Dedifferentiated amniotic fluid mesenchymal stem cell (primary cell): ENCODE results near the gene CDC20B.
"Not testable (repeated sequence)": the region's sequence is repeated elsewhere in the genome, so short reads cannot be mapped to it uniquely, and the experiment has no call there.

Source experiments
- DNase-seq: peaks from one replicate; pipeline ENCODE4 v3.0.0-alpha.2; 2016; ENCODE audit errors: extremely low spot score

Gene CDC20B

DNA sequence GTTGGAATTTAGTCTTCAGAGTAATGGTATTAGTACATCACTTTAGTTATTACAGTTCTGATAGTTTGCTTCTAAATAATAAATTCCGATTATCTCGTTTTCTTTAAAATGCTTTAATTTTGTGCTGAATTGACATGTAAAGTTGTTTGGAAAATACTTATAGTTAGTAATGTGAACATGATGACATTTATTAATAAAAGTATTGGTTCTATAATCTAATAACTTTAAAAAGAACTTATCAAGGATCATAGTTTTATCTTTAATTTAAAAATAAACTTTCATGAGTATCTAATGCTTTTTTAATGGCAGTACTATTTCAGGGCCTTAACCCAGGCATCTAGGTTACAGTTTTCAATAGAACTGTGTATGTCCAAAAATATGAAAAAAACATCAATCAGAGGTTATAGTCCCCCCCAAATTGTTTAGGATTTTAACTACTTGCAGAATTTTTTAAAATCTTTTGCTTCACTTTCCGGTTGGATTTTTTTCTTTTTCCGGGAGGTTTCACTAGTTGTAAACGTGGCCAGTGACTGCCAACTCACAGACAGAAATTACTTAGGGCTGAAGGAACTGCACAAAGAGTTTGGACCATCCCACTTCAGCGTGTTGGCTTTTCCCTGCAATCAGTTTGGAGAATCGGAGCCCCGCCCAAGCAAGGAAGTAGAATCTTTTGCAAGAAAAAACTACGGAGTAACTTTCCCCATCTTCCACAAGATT lies 12.3 kb downstream of the CDC20B start:
- DNase-seq = peak; percentile 98

DNA sequence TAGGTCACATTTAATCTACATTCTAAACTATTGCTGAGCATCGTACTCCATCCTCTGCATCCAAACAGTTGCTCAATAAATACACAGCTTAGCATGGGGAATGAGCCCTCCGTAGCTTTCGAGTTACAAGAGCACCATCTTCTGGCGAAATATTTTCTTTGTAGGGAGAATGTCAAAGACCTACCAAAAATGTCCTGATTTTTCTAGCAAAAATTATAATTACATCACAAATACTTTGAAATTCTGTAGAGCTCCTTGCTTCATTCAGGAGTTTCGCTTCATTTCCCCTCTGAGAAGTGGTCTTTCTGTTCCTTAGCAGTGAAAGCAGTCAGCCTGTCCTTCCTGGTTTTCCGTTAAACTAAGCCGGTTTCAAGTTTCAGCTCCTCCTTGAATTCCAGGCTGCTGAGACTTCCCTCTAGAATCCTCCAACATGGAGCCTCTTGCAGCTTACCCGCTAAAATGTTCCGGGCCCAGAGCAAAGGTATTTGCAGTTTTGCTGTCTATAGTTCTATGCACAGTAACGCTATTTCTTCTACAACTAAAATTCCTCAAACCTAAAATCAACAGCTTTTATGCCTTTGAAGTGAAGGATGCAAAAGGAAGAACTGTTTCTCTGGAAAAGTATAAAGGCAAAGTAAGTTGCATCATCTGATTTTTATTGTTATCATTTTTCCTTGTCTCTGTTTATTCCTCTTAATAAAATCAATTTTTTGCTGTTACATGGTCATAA lies 13.0 kb downstream of the CDC20B start, which contains the start of gene GPX8:
GPX8 (plus strand) TSS at position 409 of the 730 bp plus-strand sequence; CDS start at position 431, 22 bp downstream.
- DNase-seq = peak; percentile 90

DNA sequence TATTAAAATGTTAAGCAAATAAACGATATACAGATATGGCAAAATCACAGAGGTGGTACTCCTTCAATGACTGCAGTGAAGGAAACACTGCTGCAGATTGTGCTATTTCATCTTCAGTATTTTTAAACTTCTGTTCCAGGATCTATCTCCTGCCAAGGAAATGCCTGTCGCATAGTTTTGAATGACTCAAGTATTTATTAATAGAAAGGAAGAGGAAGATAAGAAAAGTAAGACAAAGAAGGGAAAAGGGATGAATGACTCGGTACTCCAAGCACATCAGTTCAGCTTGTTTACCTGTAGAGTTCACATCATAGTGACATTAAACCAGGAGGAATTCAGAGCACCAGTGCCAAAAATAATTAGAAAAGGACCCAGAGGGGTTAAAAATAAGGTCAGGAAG lies 18.1 kb downstream of the CDC20B start:
- peak; percentile 51 for DNase-seq

DNA sequence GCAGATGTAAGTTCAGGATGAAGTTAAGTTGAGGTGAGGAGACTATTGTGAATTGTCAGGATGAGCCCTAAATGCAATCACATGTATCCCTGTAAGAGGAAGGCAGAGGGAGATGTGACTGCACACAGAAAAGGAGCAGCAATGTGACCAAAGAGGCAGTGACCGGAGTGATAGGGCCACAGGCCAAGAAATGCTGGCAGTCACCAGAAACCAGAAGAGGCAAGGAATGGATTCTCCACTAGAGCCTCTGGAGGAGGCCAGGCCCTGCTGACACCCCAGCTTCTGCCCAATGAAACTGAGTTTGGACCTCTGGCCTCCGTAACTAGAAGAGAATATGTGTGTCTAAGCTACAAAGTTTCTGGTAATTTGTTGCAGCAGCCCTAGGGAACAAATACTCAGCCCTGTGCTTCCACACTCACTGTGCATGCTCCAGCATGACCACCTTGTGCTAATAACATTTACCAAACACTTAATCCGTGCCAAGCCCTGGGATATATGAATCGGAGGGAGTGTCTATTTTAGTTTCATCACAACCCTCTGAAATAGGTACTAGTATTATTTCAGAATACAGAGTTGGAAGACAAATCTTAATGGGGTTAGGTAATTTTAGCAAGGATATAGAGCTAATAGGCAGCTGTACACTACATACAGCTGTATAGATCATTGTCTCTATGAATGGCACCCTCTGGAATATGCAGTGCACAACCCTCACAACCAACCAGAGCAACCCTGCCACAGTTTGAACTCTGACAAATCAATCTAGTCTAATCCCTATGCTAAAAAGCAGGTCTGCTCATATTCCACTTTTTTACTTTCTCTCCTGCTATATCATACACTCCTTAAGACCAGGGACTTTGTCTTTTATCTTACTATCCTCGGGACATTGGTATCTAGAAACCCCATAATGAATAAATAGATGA lies 20.8 kb downstream of the CDC20B start:
- DNase-seq = peak; percentile 34

DNA sequence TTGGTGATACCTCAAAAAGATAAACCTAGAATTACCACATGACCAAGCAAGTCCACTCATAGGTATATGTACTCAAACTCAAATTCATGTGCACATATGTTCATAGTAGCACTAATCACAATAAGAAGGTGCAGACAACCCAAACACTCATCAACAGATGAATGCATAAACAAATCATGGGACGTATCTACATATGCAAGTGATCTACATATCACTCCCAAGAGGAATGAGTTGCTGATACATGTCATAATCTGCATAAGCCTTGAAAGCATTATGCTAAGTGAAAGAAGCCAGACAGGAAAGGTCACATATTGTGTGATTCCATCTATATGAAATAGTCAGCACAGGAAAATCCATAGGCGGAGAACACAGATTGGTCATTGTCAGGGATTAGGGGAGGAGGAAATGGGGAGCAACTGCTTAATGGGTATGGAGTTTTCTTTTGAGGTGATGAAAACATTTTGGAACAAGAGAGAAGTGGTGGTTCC lies 23.6 kb downstream of the CDC20B start:
- no peak for DNase-seq

DNA sequence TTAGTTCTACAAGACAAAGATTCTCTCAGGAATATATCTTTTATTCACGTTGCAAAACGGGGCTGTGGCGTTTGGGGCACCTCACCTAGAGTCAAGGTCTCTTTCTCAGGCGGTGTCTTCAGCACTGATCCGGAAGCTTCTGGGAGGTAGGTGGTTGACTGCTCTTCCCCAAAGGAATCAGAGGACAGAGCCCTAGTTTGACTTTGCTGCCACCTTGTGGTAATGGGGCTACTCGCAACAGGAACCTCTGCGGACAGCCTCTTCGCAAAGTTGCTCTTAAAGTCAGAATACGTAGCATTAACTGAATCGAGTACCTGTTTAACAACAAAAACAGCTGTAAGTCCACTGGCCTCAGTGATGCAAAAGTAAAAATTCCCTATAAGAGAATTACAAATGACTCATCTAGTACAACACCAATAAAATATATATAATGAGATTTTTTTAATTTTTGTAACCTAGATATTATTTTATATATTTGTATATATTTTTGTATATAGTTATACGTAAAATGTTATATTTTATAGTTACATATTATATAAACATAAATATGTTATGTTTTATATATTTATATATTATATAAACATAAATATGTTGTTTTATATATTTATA lies 26.3 kb downstream of the CDC20B start:
- peak; percentile 88 for DNase-seq

DNA sequence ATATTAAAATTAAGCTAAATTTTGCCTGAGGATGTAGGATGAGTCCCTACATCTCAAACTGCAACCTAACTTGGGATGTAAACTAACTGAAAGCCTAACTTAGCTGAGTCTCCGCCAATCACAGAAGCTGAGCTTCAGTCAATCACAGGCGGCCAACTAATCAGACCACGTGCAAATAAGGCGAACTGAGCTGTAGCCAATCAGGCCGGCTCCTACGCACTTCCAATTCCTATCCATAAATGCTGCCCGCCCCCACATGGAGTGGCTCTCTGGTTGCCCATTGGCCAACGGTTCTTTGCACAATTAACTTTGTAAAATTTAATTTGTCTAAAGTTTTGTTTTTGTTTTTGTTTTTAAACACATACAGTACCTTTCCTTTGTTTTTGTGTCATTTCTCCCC lies 26.9 kb downstream of the CDC20B start:
- DNase-seq = no peak

DNA sequence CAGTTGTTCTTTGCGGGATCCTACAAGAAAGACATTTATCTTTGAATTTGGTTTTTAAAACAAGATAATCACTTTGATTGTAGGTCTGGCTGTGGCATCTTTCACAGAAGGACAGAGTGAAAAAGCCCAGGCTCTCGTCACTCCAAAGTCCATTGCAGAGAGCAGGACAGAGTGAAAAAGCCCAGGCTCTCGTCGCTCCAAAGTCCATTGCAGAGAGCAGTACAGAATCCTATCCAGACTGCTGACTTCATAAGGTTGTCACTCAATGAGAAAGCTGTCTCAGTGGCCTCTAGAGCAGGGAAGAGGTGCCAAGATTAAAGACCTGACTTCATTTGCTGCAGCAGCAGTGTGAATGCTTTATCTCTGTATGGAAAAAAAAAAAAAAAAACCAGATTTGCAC lies 29.4 kb downstream of the CDC20B start:
- DNase-seq = no peak

DNA sequence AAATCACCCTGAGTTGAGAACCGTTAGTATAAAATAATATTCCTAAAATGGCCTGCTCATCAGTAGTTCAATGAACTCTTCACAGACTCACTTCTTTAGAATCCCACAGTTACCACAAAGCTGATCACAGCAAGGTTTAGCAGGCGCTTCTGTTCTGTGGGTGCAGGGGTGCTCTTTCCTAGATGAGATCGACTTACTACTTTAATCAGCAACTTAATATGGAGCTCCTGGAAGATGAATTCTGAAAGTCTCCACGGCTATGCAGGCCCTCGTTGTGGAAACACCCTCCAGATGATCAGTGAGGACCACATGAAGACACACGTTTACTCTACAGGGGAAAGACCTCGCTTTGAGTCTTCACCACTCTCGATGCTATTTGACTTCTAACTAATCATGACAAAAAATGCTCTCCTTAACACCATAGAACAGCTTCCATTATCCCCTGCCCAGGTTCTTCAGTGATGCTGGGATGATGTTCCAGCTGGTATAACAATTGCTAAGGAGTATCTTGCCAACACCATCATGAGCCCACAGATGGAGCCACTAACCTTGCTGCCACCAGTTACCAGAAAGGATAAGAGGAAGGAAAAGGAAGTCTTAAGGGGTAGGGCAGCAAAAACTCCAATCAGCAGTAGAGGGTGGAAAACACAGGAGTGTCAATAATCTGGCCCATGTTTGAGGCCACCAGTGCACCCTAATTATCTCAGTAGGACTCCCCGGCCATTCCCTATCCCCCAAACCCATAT lies 30.9 kb downstream of the CDC20B start:
- DNase-seq = no peak

DNA sequence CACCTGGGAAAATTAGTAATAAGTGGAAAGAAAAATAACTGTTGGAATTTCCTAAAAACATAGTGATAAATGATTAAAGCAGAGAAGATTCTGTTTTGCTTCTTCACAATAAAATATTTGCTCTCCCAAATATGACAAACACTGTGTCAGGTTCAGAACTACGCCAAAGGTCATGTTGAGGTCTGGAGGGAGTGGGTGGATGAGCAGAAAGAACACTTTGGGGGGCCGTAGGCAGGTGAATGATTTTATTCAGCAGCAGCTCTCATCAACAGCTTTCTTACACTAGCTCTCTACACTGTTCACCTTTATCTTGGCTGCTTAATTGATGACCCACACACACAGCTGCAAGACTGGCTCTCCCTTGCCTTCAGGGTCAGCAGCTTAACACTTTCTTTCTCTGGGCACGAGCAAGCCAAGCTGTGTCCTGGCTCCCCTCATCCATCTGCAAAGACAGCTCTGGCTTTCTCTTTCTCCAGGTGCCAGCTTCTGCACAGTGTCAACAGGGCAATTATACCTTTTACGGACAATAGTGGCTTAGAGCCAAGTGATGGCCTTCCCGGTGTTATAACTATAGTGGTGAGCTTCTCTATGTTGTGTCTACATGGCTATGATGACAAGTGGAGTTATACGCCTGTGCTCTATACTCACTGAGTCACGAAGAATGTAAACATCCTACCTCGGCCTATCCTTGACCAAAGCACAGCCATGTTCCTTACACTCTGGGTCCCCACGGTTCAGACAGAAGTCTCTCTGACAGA lies 31.9 kb downstream of the CDC20B start:
- DNase-seq = no peak

DNA sequence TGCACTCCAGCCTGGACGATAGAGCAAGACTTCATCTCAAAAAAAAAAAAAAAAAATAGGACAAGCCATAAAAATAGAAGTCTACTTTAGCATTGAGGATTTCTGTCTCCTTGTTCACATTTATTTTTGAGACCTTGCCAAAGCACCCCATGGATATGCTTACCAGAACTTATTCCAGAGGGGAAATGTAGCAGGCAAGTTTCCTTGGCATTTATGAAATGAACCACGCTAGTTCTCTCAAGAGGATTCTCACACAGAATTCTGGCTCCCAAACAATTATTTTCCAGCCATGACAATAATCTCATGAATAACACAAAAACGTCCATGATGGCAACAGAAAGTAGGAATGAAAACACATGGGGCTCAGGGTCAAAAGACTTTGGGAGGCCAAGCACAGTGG lies 36.5 kb downstream of the CDC20B start:
- DNase-seq = no peak

DNA sequence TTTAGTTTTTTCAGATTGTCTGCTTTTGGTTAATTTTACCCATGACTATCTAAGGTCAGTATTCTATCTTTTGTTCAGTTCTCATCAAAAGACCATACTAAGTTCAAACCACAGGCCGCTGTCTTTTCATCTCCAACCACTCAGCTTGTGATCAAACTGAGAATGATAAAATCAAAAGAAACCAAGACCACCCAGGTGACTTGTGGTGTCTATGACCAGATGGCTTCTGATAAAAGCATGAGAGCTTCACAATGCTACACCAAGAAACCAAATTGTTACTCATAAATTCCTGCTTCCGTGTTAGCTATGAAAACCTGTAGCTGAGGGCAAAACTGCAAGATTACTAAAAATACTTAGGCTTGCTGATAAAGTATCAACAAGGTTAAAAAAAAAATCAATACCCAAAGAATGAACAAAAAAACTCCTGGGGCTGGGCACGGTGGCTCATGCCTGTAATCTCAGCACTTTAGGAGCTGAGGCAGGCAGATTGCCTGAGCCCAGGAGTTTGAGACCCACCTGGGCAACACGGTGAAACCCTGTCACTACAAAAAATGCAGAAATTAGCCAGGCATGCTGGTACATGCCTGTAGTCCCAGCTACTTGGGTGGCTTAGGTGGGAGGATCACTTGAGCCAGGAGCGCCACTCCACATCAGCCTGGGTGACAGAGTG lies 38.8 kb downstream of the CDC20B start:
- DNase-seq = no peak

DNA sequence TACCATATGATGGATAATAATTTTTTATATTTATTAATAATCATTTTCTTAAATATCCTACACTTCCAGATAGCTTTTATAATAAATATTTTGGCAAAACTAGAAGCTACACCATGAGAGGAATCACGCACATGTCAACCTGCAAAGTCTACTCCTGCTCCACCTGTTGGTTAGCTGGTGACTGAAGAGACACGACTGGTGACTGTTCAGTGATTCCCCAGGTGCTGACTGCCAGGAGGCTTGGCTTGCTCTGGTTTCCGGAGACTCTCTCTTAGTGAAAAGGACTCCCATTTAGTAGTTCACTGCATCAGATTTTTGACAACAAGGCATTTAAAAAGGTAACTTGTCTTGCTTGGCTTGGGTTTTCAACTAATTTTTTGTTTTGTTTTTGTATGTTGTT lies 49.6 kb downstream of the CDC20B start:
- DNase-seq = no peak

DNA sequence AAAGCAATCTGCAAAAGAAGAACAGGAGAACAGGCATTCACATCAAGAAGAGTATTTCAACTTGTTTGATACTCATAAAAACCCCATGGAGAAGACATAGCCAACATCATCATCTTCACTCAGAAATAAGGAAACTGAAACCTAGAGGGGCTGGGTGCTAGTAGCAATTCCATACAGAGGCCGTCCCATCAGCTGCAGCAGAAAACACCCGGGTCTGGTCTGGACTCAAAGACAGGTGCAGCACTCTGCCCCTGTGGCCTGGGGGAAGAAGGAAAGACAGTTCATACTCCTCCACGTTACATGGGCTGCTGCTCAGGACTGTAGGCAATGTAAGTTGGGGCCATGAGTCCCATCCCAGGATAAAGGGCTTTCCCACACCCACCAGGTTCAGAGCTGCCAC lies 58.9 kb downstream of the CDC20B start:
- no peak for DNase-seq

DNA sequence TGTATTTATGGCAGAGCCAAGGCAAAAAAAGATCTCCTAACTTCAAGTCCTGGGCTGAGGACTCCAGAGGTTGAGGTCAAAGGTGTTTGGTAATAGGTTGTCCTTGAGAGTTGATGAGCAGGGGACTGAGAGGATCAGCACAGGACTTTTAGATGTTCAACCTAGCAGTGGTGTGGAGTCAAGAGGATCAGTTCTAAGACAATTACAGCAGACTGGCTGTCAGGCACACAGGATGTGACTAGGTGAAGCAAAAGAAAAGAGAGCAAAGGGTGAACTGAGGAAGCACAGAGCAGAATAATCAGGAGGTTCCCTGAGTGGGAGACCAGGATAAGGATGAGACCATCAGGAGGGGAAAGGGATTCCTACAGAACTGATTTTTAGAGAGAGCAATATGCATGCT lies 59.6 kb downstream of the CDC20B start:
- no peak for DNase-seq

DNA sequence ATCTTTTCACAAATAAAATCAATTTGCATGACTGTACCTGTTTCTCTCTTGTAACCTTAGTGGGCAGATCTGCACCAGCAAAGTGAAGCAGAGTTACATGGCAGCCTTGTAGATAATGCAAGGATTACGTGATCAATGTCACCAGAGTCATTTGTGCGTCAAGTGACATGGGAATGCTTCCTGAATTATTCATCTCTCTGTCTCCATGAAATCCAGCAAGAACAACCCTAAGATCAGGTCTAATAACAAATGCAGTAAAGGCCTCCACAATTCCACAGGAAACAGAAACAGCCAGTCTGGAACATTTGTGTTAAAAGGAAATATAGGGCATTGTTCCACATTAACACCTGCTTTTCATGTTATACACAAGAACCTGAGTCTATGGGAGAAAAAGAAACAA lies 62.8 kb downstream of the CDC20B start:
- no peak for DNase-seq

DNA sequence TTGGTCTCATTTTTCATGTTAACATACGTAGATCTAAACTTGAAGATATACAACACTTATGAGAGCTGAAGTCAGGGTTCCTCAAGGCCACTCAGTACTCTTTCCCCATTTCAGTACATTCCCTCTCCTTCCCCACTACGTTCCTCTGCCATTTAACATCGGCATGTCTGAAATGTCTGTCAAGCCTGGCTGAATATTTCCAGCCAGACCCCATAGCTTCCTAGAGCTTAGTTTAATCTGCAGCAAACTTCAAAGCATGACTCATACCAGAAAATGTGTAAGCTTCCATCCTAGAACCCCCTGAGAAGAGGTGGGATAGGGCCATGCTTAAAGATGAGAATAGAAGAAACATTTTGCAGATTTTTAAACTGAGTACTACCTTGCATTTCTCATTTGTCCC lies 64.3 kb downstream of the CDC20B start:
- no peak for DNase-seq

DNA sequence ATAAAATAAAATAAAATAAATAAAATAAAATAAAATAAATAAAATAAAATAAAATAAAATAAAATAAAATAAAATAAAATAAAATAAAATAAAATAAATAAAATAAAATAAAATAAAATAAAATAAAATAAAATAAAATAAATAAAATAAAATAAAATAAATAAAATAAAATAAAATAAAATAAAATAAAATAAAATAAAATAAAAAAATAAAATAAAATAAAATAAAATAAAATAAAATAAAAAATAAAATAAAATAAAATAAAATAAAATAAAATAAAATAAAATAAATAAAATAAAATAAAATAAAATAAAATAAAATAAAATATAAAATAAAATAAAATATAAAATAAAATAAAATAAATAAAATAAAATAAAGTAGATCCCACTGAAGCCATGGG lies 67.0 kb downstream of the CDC20B start:
- DNase-seq = not testable (repeated sequence)

DNA sequence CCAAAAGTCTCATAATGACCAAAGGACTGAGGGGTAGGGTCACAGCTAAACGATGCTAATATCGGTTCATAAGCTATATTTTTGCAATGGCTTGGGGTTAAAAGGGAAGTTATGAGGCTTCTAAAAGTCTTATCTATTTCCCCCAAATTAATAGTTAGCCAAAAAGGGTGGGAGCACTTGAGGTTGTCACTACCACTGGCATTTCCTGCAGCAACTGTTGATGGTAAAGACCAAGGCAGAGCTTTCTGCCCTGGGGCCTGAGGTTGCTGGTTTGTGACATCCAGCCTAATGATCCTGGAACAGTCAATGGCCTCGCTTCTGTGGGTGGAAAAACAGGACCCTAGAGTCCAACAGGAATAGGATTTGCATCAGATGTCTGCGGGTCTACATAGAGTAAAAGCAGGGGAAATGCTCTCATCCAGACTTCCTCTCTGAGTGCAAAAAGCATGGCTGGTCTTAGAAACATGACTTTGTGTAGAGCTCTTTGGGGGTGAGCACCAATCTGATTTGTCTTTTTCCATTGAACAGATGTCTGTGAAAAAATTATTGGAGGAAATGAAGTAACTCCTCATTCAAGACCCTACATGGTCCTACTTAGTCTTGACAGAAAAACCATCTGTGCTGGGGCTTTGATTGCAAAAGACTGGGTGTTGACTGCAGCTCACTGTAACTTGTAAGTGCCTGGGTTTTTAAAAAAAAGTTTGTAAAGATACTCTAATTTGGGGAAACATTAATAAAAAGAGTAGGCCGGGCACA lies 67.9 kb downstream of the CDC20B start:
- DNase-seq = no peak
